Measurements from ENCODE around the gene BIRC6. TPM values are rescaled to one million over a fixed set of nuclear protein-coding genes. Genes with fewer than 3 reads are reported as not detected.
"Not testable (repeated sequence)": the region's sequence is repeated elsewhere in the genome, so short reads cannot be mapped to it uniquely, and the experiment has no call there.

Gene BIRC6
- 100 to 1,000 TPM in 3 of 4 donors, 10 to 100 TPM in 1; 97.4 to 259 (median 164) TPM for total RNA-seq

- intact Hi-C loops (cut with DNase I; ENCODE audit: low total_unique reads) = no loop called here
- H3K27me3 ChIP-seq = no peaks in the 10 kb centered on the region
- TF ChIP-seq CTCF (IDR thresholded peaks at IDR 0.05) (peak in 2 of 4 experiments; percentile 6 to 37), POLR2A (IDR thresholded peaks at IDR 0.05) (peak; percentile 68 to 88)
- peak within 1 kb of the TSS; percentile 77 to 97 for H3K4me3 ChIP-seq
- H3K9me3 ChIP-seq = no peaks in the 10 kb centered on the region
- H3K4me1 ChIP-seq = peaks cover 4 to 8% of the 10 kb centered on the region in 2 donors
- DNase-seq = peak; percentile 97
- peak within 1 kb of the TSS; percentile 93 to 95 for H3K27ac ChIP-seq
- no peaks in the 10 kb centered on the region for H3K36me3 ChIP-seq
Measured at GRCh38 chr2:32356681-32357317, at the start of gene BIRC6. BIRC6 (plus strand) TSS chr2:32357023; CDS start chr2:32357162, 139 bp downstream.

- DNase-seq = no peak
- H3K27ac ChIP-seq = no peak overlapping the region
- no peak overlapping the region for H3K4me3 ChIP-seq
- H3K9me3 ChIP-seq = no peaks in the 10 kb centered on the region
- TF ChIP-seq POLR2A (IDR thresholded peaks at IDR 0.05) (no peak), CTCF (IDR thresholded peaks at IDR 0.05) (no peak)
- intact Hi-C loops (cut with DNase I; ENCODE audit: low total_unique reads) = no loop called here
- H3K27me3 ChIP-seq = no peaks in the 10 kb centered on the region
- no peaks in the 10 kb centered on the region for H3K4me1 ChIP-seq
- H3K36me3 ChIP-seq = no peaks in the 10 kb centered on the region
Measured at GRCh38 chr2:32310577-32310976, 46.2 kb upstream of the BIRC6 start.

- no peak for TF ChIP-seq CTCF (IDR thresholded peaks at IDR 0.05)
- no peak for TF ChIP-seq POLR2A (IDR thresholded peaks at IDR 0.05)
- Histone ChIP-seq H3K4me3 (no peak overlapping the region), H3K36me3 (no peaks in the 10 kb centered on the region), H3K27ac (no peak overlapping the region), H3K4me1 (no peaks in the 10 kb centered on the region), H3K27me3 (no peaks in the 10 kb centered on the region), H3K9me3 (no peaks in the 10 kb centered on the region)
- intact Hi-C loops (cut with DNase I; ENCODE audit: low total_unique reads) = no loop called here
- DNase-seq = no peak
Measured at GRCh38 chr2:32314886-32315285, 41.9 kb upstream of the BIRC6 start.

- intact Hi-C loops (cut with DNase I; ENCODE audit: low total_unique reads); H3K4me1 ChIP-seq; H3K36me3 ChIP-seq; H3K4me3 ChIP-seq; H3K27me3 ChIP-seq; DNase-seq; H3K9me3 ChIP-seq; H3K27ac ChIP-seq: not testable (repeated sequence)
Measured at GRCh38 chr2:32328679-32329078, 28.1 kb upstream of the BIRC6 start.

- DNase-seq; H3K4me3 ChIP-seq; intact Hi-C loops (cut with DNase I; ENCODE audit: low total_unique reads); H3K36me3 ChIP-seq; H3K27me3 ChIP-seq; H3K27ac ChIP-seq; H3K4me1 ChIP-seq; H3K9me3 ChIP-seq: not testable (repeated sequence)
Measured at GRCh38 chr2:32329180-32329980, 27.4 kb upstream of the BIRC6 start.

GRCh38 chr2:32330136-32330535 is 26.7 kb upstream of the BIRC6 start:
- no peak for DNase-seq
- Histone ChIP-seq H3K9me3 (no peaks in the 10 kb centered on the region), H3K27me3 (no peaks in the 10 kb centered on the region), H3K4me3 (no peak overlapping the region), H3K4me1 (no peaks in the 10 kb centered on the region), H3K36me3 (no peaks in the 10 kb centered on the region), H3K27ac (no peak overlapping the region)
- TF ChIP-seq POLR2A (IDR thresholded peaks at IDR 0.05) (no peak), CTCF (IDR thresholded peaks at IDR 0.05) (no peak)
- intact Hi-C loops (cut with DNase I; ENCODE audit: low total_unique reads) = no loop called here

All from uterus (tissue), 4 donors.